ENCODE data around the gene CMTM8.

The CMTM8 gene

GRCh38 chr3:32354362-32354778, 115.9 kb downstream of the CMTM8 start:
- no peak for DNase-seq (ENCODE audit: low read depth)
- no peak for TF ChIP-seq CTCF (IDR thresholded peaks at IDR 0.05; ENCODE audit: control insufficient read depth, extremely low read depth, insufficient read depth)
- no peak overlapping the region for H3K4me3 ChIP-seq (ENCODE audit: low read depth, low read length)

- TF ChIP-seq CTCF (IDR thresholded peaks at IDR 0.05; ENCODE audit: control insufficient read depth, extremely low read depth, insufficient read depth), result no peak
- H3K4me3 ChIP-seq (ENCODE audit: low read depth, low read length), result no peak overlapping the region
- no peak for DNase-seq (ENCODE audit: low read depth)
Measured at GRCh38 chr3:32355751-32356291, 117.3 kb downstream of the CMTM8 start.

GRCh38 chr3:32359766-32360492, 121.4 kb downstream of the CMTM8 start:
- no peak for DNase-seq (ENCODE audit: low read depth)

GRCh38 chr3:32360493-32360827, 122.0 kb downstream of the CMTM8 start:
- no peak for DNase-seq (ENCODE audit: low read depth)
- no peak for TF ChIP-seq CTCF (IDR thresholded peaks at IDR 0.05; ENCODE audit: control insufficient read depth, extremely low read depth, insufficient read depth)
- no peak overlapping the region for H3K4me3 ChIP-seq (ENCODE audit: low read depth, low read length)

More at GRCh38 chr3:32359766-32360492, 121.4 kb downstream of the CMTM8 start:
- H3K4me3 ChIP-seq (ENCODE audit: low read depth, low read length), result no peak overlapping the region
- no peak for TF ChIP-seq CTCF (IDR thresholded peaks at IDR 0.05; ENCODE audit: control insufficient read depth, extremely low read depth, insufficient read depth)

- no peak for TF ChIP-seq CTCF (IDR thresholded peaks at IDR 0.05; ENCODE audit: control insufficient read depth, extremely low read depth, insufficient read depth)
- H3K4me3 ChIP-seq (ENCODE audit: low read depth, low read length), result no peak overlapping the region
- no peak for DNase-seq (ENCODE audit: low read depth)
Measured at GRCh38 chr3:32366638-32367397, 128.3 kb downstream of the CMTM8 start.

- no peak overlapping the region for H3K4me3 ChIP-seq (ENCODE audit: low read depth, low read length)
- DNase-seq (ENCODE audit: low read depth), result no peak
- no peak for TF ChIP-seq CTCF (IDR thresholded peaks at IDR 0.05; ENCODE audit: control insufficient read depth, extremely low read depth, insufficient read depth)
Measured at GRCh38 chr3:32367442-32367841, 129.0 kb downstream of the CMTM8 start.

Measured in LNCaP clone FGC (cell line).